K562 (cell line): ENCODE data around the gene ZNF407. TPM values are rescaled to one million over a fixed set of nuclear protein-coding genes. Genes with fewer than 3 reads are reported as not detected.

Experiments used
- ATF7 ChIP-seq: fragments of 450-650 bp; IDR thresholded peaks from 2 replicates; pipeline ENCODE4 v1.7.1; 2014; ENCODE audit warnings: mild to moderate bottlenecking, moderate library complexity
- HCFC1 ChIP-seq: IDR thresholded peaks from 2 replicates; pipeline ENCODE4 v1.6.1; 2012; ENCODE audit warnings: low read depth, low read length, improper control_type of control experiment
- HDGF ChIP-seq: fragments of 450-650 bp; IDR thresholded peaks from 2 replicates; pipeline ENCODE4 v1.6.1; 2016
- HNRNPL ChIP-seq: fragments of 200-400 bp; formaldehyde crosslinking; IDR thresholded peaks from 2 replicates; pipeline ENCODE4 v1.6.1; 2017; ENCODE audit warnings: low read depth, mild to moderate bottlenecking, low read length
- KDM2B ChIP-seq: fragments of 250-450 bp; sonication (Bioruptor Pico); IDR thresholded peaks from 2 replicates; pipeline ENCODE4 v1.8.0; 2021; ENCODE audit warnings: mild to moderate bottlenecking, moderate library complexity
- KLF16 ChIP-seq: IDR thresholded peaks from 2 replicates; pipeline ENCODE4 v1.6.1; 2016; ENCODE audit warnings: antibody characterized with exemption
- LCOR ChIP-seq: sonication (generic); formaldehyde crosslinking; IDR thresholded peaks from 2 replicates; pipeline ENCODE4 v1.8.0; 2022; ENCODE audit warnings: mild to moderate bottlenecking, missing genetic modification reagents
- POLR2B ChIP-seq: fragments of 450-650 bp; IDR thresholded peaks from 2 replicates; pipeline ENCODE4 v1.6.1; 2018; ENCODE audit warnings: low read depth; ENCODE audit not compliant: partially characterized antibody
- PRMT5 ChIP-seq: sonication (generic); formaldehyde crosslinking; IDR thresholded peaks from 2 replicates; pipeline ENCODE4 v1.5.0; 2020; ENCODE audit warnings: missing genetic modification reagents
- RUNX1 ChIP-seq: sonication (generic); IDR thresholded peaks from 2 replicates; pipeline ENCODE4 v1.6.1; 2016; ENCODE audit warnings: antibody characterized with exemption, low read depth
- SIN3A ChIP-seq, 2 experiments: fragments of 150-350 bp in 1 of 2; IDR thresholded peaks; 2 replicates each; pipeline ENCODE4 v1.6.1; 2011 to 2016; ENCODE audit warnings: borderline replicate concordance in 2 of 2, low read depth in 2 of 2, low read length in 2 of 2, mild to moderate bottlenecking in 2 of 2, moderate library complexity in 2 of 2; ENCODE audit not compliant: control insufficient read depth in 1 of 2
- SREBF2 ChIP-seq: sonication (generic); formaldehyde crosslinking; IDR thresholded peaks from 2 replicates; pipeline ENCODE4 v1.4.0; 2020; ENCODE audit warnings: mild to moderate bottlenecking, missing genetic modification reagents
- TAF15 ChIP-seq: fragments of 200-400 bp; formaldehyde crosslinking; IDR thresholded peaks from 2 replicates; pipeline ENCODE4 v1.6.1; 2017; ENCODE audit warnings: mild to moderate bottlenecking, low read depth, low read length, moderate library complexity
- XRCC5 ChIP-seq: fragments of 200-400 bp; formaldehyde crosslinking; IDR thresholded peaks from 2 replicates; pipeline ENCODE4 v1.6.1; 2017; ENCODE audit warnings: low read depth, mild to moderate bottlenecking, low read length
- ZNF217 ChIP-seq: sonication (generic); formaldehyde crosslinking; IDR thresholded peaks from 2 replicates; pipeline ENCODE4 v1.8.0; 2022; ENCODE audit warnings: mild to moderate bottlenecking, missing genetic modification reagents
- ZNF224 ChIP-seq: sonication (generic); formaldehyde crosslinking; IDR thresholded peaks from 2 replicates; pipeline ENCODE4 v1.8.0; 2022; ENCODE audit warnings: mild to moderate bottlenecking, missing genetic modification reagents
- ZNF282 ChIP-seq: sonication (generic); formaldehyde crosslinking; IDR thresholded peaks from 2 replicates; pipeline ENCODE4 v1.8.1; 2023; ENCODE audit warnings: missing genetic modification reagents
- polyA plus RNA-seq, 8 experiments: library from polyadenylated mRNA; depleted of rRNA in 4 of 8; stranded (reverse) in 5 of 8; unstranded in 3 of 8; fragments of >200 nt; fragmentation: Nextera tagmentation in 2 of 8; fragmentation: Illumina TruSeq in 1 of 8; extraction: Ambion mirVana in 2 of 8; extraction: Trizol in 1 of 8; gene quantifications; 2 replicates each; pipeline versions ENCODE4 v1.2.1 to v1.2.3, GENCODE V29; 2011 to 2014; ENCODE audit warnings: inconsistent platforms in 1 of 8, missing spikeins in 1 of 8
- total RNA-seq, 7 experiments: library from RNA; depleted of rRNA in 6 of 7; stranded (reverse); fragments of >200 nt in 6 of 7; fragmentation: Illumina TruSeq in 2 of 7; extraction: Trizol in 2 of 7; gene quantifications; 2 replicates each; pipeline versions ENCODE4 v1.2.1 to v1.2.3, GENCODE V29; 2011 to 2021; ENCODE audit warnings: low replicate concordance in 1 of 7
- TF ChIP-seq, protein P1 (sequence below): fragments of 450-650 bp; IDR thresholded peaks from 2 replicates; pipeline ENCODE4 v1.6.1; 2017; ENCODE audit warnings: mild to moderate bottlenecking, moderate library complexity
- TF ChIP-seq, protein P2 (sequence below): sonication (generic); formaldehyde crosslinking; IDR thresholded peaks from 2 replicates; pipeline ENCODE4 v1.9.0; 2022; ENCODE audit warnings: mild to moderate bottlenecking, missing genetic modification reagents
- TF ChIP-seq, protein P3 (sequence below), 3 experiments: IDR thresholded peaks in 2 of 3; conservative IDR thresholded peaks in 1 of 3; 2 replicates each; pipeline ENCODE4 v1.5.1; 2011 to 2012; ENCODE audit warnings: low read length in 3 of 3, mild to moderate bottlenecking in 3 of 3, control low read depth in 2 of 3, improper control_type of control experiment in 1 of 3, inconsistent platforms in 1 of 3, low read depth in 1 of 3, mixed read lengths in 1 of 3, moderate library complexity in 1 of 3; ENCODE audit not compliant: insufficient read depth in 2 of 3
- TF ChIP-seq, protein P4 (sequence below): fragments of 450-650 bp; formaldehyde crosslinking; IDR thresholded peaks from 2 replicates; pipeline ENCODE4 v1.4.0; 2022; ENCODE audit warnings: missing genetic modification characterization
- TF ChIP-seq, protein P5 (sequence below): IDR thresholded peaks from 2 replicates; pipeline ENCODE4 v1.6.1; 2011; ENCODE audit warnings: borderline replicate concordance, low read depth, mild to moderate bottlenecking, moderate library complexity, low read length; ENCODE audit not compliant: insufficient read depth, poor library complexity, severe bottlenecking

Gene ZNF407
- total and polyA plus RNA-seq, 9 of the 15 experiments (the other 6 are each of a cell fraction or from before 2014, with no cell fraction given), result 0.21 to 5.4 (median 2.3) TPM

DNA sequence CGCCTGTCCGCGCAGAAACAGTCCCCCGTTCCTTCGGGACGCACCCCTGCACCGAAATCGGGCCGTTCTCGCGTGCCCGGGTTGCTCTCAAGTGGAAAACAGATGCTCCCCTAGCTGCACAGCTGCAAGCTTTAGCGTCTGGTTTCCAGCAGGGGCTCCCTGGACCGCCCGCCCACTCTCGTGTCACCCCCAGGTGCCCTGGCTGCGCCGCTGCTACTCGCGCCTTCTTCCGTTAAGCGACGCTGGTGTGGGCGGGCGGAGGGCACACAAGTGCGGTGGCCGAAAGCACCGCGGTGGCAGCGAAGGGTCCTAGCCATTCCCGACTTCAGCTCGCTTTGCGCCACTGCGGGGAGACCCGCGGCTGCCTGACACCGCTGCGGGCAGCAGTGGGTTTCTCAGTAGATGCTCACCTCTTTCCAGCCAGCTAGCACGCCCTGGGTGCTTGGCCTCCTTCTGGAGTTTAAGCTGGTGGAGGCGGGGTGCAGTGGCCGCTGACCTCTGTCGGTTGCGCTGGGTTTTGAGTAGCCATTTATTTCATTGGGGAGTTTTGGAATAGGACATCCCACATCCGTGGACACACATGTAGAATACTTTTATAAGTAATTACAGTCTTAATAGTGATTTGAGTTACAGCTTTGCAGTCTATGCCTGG, 806 bp downstream of the ZNF407 start (continued):
- TF ChIP-seq, protein P1, sequence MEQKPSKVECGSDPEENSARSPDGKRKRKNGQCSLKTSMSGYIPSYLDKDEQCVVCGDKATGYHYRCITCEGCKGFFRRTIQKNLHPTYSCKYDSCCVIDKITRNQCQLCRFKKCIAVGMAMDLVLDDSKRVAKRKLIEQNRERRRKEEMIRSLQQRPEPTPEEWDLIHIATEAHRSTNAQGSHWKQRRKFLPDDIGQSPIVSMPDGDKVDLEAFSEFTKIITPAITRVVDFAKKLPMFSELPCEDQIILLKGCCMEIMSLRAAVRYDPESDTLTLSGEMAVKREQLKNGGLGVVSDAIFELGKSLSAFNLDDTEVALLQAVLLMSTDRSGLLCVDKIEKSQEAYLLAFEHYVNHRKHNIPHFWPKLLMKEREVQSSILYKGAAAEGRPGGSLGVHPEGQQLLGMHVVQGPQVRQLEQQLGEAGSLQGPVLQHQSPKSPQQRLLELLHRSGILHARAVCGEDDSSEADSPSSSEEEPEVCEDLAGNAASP, result no peak
- TF ChIP-seq POLR2B (no peak), PRMT5 (CRISPR knock-in tag) (no peak), ZNF282 (CRISPR knock-in tag) (no peak), KDM2B (CRISPR knock-in tag) (no peak), SIN3A (IDR thresholded peaks at IDR 0.05; ENCODE audit: borderline replicate concordance in 2 of 2, control insufficient read depth in 1 of 2, low read depth in 2 of 2, low read length in 2 of 2) (0 out of 4 replicates have a peak, but pooled peaks of 1 of the 2 experiments have one; percentile 25), SREBF2 (CRISPR knock-in tag) (no peak), ZNF224 (CRISPR knock-in tag) (no peak), HNRNPL (peak; percentile 49; the same call in 1 of the 2 replicates), ATF7 (no peak), KLF16 (no peak), LCOR (CRISPR knock-in tag) (no peak), XRCC5 (no peak), HDGF (no peak), RUNX1 (no peak), TAF15 (no peak), ZNF217 (CRISPR knock-in tag) (no peak), HCFC1 (no peak)
- TF ChIP-seq, protein P2, sequence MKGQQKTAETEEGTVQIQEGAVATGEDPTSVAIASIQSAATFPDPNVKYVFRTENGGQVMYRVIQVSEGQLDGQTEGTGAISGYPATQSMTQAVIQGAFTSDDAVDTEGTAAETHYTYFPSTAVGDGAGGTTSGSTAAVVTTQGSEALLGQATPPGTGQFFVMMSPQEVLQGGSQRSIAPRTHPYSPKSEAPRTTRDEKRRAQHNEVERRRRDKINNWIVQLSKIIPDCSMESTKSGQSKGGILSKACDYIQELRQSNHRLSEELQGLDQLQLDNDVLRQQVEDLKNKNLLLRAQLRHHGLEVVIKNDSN, result no peak
- TF ChIP-seq, protein P3, sequence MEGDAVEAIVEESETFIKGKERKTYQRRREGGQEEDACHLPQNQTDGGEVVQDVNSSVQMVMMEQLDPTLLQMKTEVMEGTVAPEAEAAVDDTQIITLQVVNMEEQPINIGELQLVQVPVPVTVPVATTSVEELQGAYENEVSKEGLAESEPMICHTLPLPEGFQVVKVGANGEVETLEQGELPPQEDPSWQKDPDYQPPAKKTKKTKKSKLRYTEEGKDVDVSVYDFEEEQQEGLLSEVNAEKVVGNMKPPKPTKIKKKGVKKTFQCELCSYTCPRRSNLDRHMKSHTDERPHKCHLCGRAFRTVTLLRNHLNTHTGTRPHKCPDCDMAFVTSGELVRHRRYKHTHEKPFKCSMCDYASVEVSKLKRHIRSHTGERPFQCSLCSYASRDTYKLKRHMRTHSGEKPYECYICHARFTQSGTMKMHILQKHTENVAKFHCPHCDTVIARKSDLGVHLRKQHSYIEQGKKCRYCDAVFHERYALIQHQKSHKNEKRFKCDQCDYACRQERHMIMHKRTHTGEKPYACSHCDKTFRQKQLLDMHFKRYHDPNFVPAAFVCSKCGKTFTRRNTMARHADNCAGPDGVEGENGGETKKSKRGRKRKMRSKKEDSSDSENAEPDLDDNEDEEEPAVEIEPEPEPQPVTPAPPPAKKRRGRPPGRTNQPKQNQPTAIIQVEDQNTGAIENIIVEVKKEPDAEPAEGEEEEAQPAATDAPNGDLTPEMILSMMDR (IDR thresholded peaks at IDR 0.05 in 2 of 3, conservative IDR thresholded peaks at IDR 0.05 in 1 of 3; ENCODE audit: insufficient read depth in 2 of 3, low read depth in 1 of 3, low read length in 3 of 3), result peak in 2 of 3 experiments; percentile 14 to 27; a peak in 1 of 6 replicates
- TF ChIP-seq, protein P4, sequence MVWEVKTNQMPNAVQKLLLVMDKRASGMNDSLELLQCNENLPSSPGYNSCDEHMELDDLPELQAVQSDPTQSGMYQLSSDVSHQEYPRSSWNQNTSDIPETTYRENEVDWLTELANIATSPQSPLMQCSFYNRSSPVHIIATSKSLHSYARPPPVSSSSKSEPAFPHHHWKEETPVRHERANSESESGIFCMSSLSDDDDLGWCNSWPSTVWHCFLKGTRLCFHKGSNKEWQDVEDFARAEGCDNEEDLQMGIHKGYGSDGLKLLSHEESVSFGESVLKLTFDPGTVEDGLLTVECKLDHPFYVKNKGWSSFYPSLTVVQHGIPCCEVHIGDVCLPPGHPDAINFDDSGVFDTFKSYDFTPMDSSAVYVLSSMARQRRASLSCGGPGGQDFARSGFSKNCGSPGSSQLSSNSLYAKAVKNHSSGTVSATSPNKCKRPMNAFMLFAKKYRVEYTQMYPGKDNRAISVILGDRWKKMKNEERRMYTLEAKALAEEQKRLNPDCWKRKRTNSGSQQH (CRISPR knock-in tag), result no peak
- TF ChIP-seq, protein P5, sequence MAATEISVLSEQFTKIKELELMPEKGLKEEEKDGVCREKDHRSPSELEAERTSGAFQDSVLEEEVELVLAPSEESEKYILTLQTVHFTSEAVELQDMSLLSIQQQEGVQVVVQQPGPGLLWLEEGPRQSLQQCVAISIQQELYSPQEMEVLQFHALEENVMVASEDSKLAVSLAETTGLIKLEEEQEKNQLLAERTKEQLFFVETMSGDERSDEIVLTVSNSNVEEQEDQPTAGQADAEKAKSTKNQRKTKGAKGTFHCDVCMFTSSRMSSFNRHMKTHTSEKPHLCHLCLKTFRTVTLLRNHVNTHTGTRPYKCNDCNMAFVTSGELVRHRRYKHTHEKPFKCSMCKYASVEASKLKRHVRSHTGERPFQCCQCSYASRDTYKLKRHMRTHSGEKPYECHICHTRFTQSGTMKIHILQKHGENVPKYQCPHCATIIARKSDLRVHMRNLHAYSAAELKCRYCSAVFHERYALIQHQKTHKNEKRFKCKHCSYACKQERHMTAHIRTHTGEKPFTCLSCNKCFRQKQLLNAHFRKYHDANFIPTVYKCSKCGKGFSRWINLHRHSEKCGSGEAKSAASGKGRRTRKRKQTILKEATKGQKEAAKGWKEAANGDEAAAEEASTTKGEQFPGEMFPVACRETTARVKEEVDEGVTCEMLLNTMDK, result no peak
